ENCODE results near the gene NPFFR1. TPM values are rescaled to one million over a fixed set of nuclear protein-coding genes. Genes with fewer than 3 reads are reported as not detected.
A peak's percentile ranks its signal among the peaks of the same experiment; 100 is the strongest.

The NPFFR1 gene, protein sequence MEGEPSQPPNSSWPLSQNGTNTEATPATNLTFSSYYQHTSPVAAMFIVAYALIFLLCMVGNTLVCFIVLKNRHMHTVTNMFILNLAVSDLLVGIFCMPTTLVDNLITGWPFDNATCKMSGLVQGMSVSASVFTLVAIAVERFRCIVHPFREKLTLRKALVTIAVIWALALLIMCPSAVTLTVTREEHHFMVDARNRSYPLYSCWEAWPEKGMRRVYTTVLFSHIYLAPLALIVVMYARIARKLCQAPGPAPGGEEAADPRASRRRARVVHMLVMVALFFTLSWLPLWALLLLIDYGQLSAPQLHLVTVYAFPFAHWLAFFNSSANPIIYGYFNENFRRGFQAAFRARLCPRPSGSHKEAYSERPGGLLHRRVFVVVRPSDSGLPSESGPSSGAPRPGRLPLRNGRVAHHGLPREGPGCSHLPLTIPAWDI
- total RNA-seq, result under 1 TPM in 2 of 4 donors, not detected in 2; 0.19 to 0.32 TPM

DNA sequence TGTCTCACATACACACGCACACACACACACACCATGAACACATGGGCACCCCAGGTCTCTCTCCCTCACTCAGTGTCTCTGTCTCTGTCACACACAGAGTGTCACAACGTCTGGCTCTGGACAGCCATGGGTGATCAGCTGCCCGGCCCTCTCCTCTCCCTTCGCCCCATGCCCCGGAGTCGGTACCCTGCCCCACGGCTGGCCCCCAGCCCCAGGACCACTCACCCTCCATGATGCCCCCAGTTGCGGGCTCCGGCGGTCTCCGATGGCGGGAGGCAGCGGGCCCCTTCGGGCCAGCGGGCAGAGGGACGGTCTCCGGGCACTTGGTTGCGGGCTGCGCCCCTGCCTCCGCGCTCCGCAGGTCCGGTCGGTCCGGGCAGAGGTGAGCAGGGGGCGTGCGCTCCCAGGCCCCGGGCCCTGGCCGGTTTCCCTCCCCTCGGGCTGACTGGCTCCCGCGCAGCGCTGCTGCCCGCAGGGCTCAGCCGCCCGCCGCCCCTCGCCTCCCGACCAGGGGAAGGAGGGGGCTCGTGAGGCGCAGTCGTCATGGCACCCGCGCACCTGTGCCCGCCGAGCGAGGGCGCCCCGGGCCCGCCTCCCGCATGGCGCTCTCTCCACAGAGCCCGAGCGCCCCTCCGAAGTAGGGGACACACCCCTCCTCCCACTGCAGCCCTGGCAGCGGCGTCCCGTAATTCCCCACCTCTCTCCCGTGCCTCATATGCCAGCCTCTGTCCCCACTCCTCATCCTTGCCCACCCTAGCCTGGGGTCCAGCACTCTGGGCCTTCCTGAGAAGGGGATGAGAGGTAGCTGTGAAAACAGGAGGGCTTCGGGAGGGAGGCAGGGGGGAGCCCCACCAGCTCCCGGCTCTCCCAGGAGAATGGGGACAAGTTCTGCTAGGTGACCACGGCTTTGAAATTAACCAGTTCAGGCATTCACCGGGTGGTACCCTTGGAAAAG, at the start of gene NPFFR1:
Gene NPFFR1 (minus strand): TSS at position 560 of the 955 bp plus-strand sequence. CDS start 328 bp downstream, at position 232.
- intact Hi-C loops (cut with DNase I), result no loop called here
- peak within 1 kb of the TSS in 2 of 4 donors; percentile 37 to 56 for H3K4me3 ChIP-seq

DNA sequence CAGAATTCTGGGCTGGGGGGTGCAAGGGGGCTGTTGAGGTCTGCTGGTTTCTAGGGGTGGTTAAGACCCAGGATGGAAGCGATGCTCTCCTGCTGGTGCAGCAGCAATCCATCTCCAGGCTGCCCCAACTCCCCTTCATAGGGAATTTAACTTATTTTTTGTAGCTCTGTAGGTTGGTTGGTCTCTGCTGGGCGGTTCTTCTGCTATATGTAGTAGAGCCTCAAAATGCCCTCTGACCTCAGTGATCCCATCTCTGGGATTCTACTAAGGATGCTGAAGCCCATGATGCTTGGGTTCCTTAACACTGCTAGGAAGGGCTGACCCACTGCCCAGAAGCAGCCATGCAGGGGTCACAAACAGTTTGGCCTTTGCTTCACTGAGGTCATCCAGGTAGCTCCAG, 49.5 kb upstream of the NPFFR1 start:
- H3K36me3 ChIP-seq, result no peaks in the 10 kb centered on the region
- TF ChIP-seq POLR2A (IDR thresholded peaks at IDR 0.05), result no peak
- TF ChIP-seq, protein P1, sequence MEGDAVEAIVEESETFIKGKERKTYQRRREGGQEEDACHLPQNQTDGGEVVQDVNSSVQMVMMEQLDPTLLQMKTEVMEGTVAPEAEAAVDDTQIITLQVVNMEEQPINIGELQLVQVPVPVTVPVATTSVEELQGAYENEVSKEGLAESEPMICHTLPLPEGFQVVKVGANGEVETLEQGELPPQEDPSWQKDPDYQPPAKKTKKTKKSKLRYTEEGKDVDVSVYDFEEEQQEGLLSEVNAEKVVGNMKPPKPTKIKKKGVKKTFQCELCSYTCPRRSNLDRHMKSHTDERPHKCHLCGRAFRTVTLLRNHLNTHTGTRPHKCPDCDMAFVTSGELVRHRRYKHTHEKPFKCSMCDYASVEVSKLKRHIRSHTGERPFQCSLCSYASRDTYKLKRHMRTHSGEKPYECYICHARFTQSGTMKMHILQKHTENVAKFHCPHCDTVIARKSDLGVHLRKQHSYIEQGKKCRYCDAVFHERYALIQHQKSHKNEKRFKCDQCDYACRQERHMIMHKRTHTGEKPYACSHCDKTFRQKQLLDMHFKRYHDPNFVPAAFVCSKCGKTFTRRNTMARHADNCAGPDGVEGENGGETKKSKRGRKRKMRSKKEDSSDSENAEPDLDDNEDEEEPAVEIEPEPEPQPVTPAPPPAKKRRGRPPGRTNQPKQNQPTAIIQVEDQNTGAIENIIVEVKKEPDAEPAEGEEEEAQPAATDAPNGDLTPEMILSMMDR (IDR thresholded peaks at IDR 0.05), result no peak
- no peak for DNase-seq
- peaks cover 15 to 26% (median 15%) of the 10 kb centered on the region in 3 donors for H3K4me1 ChIP-seq
- no peaks in the 10 kb centered on the region for H3K9me3 ChIP-seq
- intact Hi-C loops (cut with DNase I), result no loop called here
- no peaks in the 10 kb centered on the region for H3K27me3 ChIP-seq
- no peak overlapping the region for H3K27ac ChIP-seq
- WGBS, 2 donors, result 91 to 100% methylated on average over 1 to 2 of the region's 2 CpGs
- no peak overlapping the region for H3K4me3 ChIP-seq

More for the DNA sequence above, at the start of gene NPFFR1:
- DNase-seq, result no peak
- Histone ChIP-seq H3K36me3 (no peaks in the 10 kb centered on the region), H3K9me3 (no peaks in the 10 kb centered on the region), H3K27me3 (peaks cover 14 to 84% (median 20%) of the 10 kb centered on the region in 4 donors), H3K27ac (no peak within 1 kb of the TSS), H3K4me1 (peaks cover 0 to 10% (median 6%) of the 10 kb centered on the region in 3 donors)
- WGBS, 2 donors, result 31 to 33% methylated on average over 9 to 10 of the region's 63 CpGs
- TF ChIP-seq POLR2A (IDR thresholded peaks at IDR 0.05), result no peak
- TF ChIP-seq, protein P1 (IDR thresholded peaks at IDR 0.05), result no peak

DNA sequence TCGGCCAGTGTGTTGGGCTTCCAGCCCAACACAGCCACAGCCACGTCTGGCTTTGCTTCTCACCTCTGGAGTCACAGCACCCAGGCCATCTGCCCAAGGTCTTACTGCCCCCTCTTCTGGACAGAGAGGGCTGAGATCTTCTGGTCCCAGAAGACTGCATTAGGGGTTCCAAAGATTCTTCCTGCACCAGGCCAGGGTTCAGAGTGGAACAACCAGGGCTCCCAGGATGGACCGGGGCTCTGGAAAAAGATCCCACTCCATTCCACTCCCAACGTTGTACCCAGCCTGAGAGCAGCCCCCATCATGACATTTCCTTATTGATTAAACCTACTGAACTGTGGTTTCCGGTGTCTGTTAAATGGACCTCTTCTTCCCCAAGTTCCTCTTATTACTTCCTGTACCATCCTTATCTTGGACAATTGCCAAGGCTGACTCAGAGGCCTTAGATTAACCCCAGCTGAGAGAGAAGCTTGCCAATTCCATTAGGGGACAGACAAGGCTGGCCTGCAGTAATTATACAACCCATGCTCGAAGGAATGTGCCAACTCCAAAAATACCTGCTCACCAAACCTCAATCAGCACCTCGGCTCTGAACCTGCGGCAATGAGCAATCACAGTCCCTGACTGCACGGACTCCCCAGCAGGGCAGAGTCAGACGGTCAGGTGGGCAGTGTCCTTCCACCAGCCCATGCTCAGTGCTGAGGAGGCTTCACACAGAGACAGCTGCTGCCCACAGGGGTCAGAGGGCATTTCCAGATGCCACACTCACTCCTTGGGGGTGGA, 47.9 kb upstream of the NPFFR1 start:
- Histone ChIP-seq H3K27me3 (no peaks in the 10 kb centered on the region), H3K36me3 (no peaks in the 10 kb centered on the region), H3K4me1 (peaks cover 15 to 26% (median 15%) of the 10 kb centered on the region in 3 donors), H3K4me3 (no peak overlapping the region), H3K9me3 (no peaks in the 10 kb centered on the region), H3K27ac (peak overlapping the region; percentile 11 to 64 (median 24))
- WGBS, 2 donors, result 8 to 40% methylated on average over 6 of the region's 10 CpGs
- TF ChIP-seq POLR2A (IDR thresholded peaks at IDR 0.05), result no peak
- TF ChIP-seq, protein P1 (IDR thresholded peaks at IDR 0.05), result no peak
- intact Hi-C loops (cut with DNase I), result no loop called here
- no peak for DNase-seq

DNA sequence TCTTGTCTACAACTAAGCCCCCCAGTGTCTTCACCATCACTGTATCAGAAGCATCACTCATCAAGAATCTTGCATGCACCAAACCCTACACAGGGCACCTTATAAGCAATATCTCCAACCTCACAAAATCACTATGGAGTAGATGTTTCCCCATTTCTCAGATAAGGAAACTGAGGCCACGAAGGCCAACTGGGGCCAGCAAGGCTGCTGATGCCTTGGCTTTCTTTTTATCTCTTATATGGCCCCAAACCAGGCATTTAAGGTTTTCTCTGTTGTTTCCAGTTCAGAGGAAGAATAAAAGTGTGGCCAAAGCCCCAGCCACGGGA, 47.3 kb upstream of the NPFFR1 start:
- intact Hi-C loops (cut with DNase I), result no loop called here
- no peak for DNase-seq
- H3K4me1 ChIP-seq, result peaks cover 15 to 30% (median 15%) of the 10 kb centered on the region in 3 donors
- TF ChIP-seq POLR2A (IDR thresholded peaks at IDR 0.05), result no peak
- TF ChIP-seq, protein P1 (IDR thresholded peaks at IDR 0.05), result no peak
- no peaks in the 10 kb centered on the region for H3K27me3 ChIP-seq
- no peak overlapping the region for H3K4me3 ChIP-seq
- 83 to 93% methylated on average over 1 to 2 of the region's 2 CpGs for WGBS, 2 donors
- H3K27ac ChIP-seq, result peak overlapping the region in 2 of 4 donors; percentile 23 to 30
- H3K9me3 ChIP-seq, result no peaks in the 10 kb centered on the region
- no peaks in the 10 kb centered on the region for H3K36me3 ChIP-seq

Measured in esophagus squamous epithelium (tissue), 5 donors.